Stimulated activated memory B cell treated with anti-CD40 and anti-IgM and Interleukin-4, amounts not matched to agents 10 μg/mL and 1 μg/mL and 100 μg/mL, for 72 hours (primary cell): ENCODE data around the gene IBSP.

Source experiments
- ATAC-seq: fragments of 150-1000 bp; cut with Tn5 transposase; 2 replicates; pipeline ENCODE4 v1.10.0; 2021
- H3K27ac Mint-ChIP-seq: one replicate; pipeline ENCODE4 v1.8.0; 2022; ENCODE audit warnings: mild to moderate bottlenecking, mixed read lengths
- H3K27me3 Mint-ChIP-seq: one replicate; pipeline ENCODE4 v1.8.0; 2022; ENCODE audit warnings: mixed read lengths
- H3K36me3 Mint-ChIP-seq: one replicate; pipeline ENCODE4 v1.8.0; 2022; ENCODE audit warnings: mixed read lengths
- H3K4me1 Mint-ChIP-seq: one replicate; pipeline ENCODE4 v1.8.0; 2022; ENCODE audit warnings: mixed read lengths
- H3K4me3 Mint-ChIP-seq: one replicate; pipeline ENCODE4 v1.8.0; 2022; ENCODE audit warnings: mild to moderate bottlenecking, moderate library complexity, mixed read lengths
- H3K9me3 Mint-ChIP-seq: one replicate; pipeline ENCODE4 v1.8.0; 2022; ENCODE audit warnings: mixed read lengths

The IBSP gene

GRCh38 chr4:87799301-87800113 is at the start of gene IBSP:
IBSP (plus strand) TSS chr4:87799554; CDS start chr4:87802362, 2,808 bp downstream.
- Mint-ChIP-seq H3K36me3 (no peaks in the 10 kb centered on the region), H3K9me3 (no peaks in the 10 kb centered on the region), H3K4me1 (no peaks in the 10 kb centered on the region), H3K27me3 (no peaks in the 10 kb centered on the region), H3K27ac (no peak within 1 kb of the TSS), H3K4me3 (no peak within 1 kb of the TSS)
- no peak for ATAC-seq

- no peaks in the 10 kb centered on the region for H3K36me3 Mint-ChIP-seq
- peaks cover 3% of the 10 kb centered on the region for H3K9me3 Mint-ChIP-seq
- no peaks in the 10 kb centered on the region for H3K4me1 Mint-ChIP-seq
- no peak overlapping the region for H3K27ac Mint-ChIP-seq
- ATAC-seq = no peak
- H3K4me3 Mint-ChIP-seq = no peak overlapping the region
- H3K27me3 Mint-ChIP-seq = no peaks in the 10 kb centered on the region
These were observed 49.5 kb upstream of the IBSP start for GRCh38 chr4:87749883-87750282.

- Mint-ChIP-seq H3K27ac (no peak overlapping the region), H3K27me3 (peaks cover 7% of the 10 kb centered on the region), H3K4me3 (no peak overlapping the region), H3K9me3 (no peaks in the 10 kb centered on the region), H3K36me3 (no peaks in the 10 kb centered on the region), H3K4me1 (no peaks in the 10 kb centered on the region)
- ATAC-seq = no peak
These were observed 41.1 kb upstream of the IBSP start for GRCh38 chr4:87758270-87758669.

- Mint-ChIP-seq H3K4me3 (no peak overlapping the region), H3K27ac (no peak overlapping the region)
- ATAC-seq = no peak
These were observed 37.0 kb upstream of the IBSP start for GRCh38 chr4:87762311-87762710.

GRCh38 chr4:87781569-87781968 is 17.8 kb upstream of the IBSP start:
- H3K27me3 Mint-ChIP-seq = no peaks in the 10 kb centered on the region
- no peak overlapping the region for H3K27ac Mint-ChIP-seq
- no peak for ATAC-seq
- no peaks in the 10 kb centered on the region for H3K4me1 Mint-ChIP-seq
- no peaks in the 10 kb centered on the region for H3K36me3 Mint-ChIP-seq
- no peaks in the 10 kb centered on the region for H3K9me3 Mint-ChIP-seq
- H3K4me3 Mint-ChIP-seq = no peak overlapping the region

More at GRCh38 chr4:87762311-87762710, 37.0 kb upstream of the IBSP start:
- peaks cover 7% of the 10 kb centered on the region for H3K27me3 Mint-ChIP-seq
- H3K4me1 Mint-ChIP-seq = no peaks in the 10 kb centered on the region
- no peaks in the 10 kb centered on the region for H3K36me3 Mint-ChIP-seq
- H3K9me3 Mint-ChIP-seq = peaks cover 5% of the 10 kb centered on the region

- no peak for ATAC-seq
- Mint-ChIP-seq H3K27me3 (no peaks in the 10 kb centered on the region), H3K4me1 (no peaks in the 10 kb centered on the region), H3K27ac (no peak overlapping the region), H3K4me3 (no peak overlapping the region), H3K36me3 (no peaks in the 10 kb centered on the region), H3K9me3 (no peaks in the 10 kb centered on the region)
These were observed 15.6 kb upstream of the IBSP start for GRCh38 chr4:87783781-87784180.

- Mint-ChIP-seq H3K27me3 (no peaks in the 10 kb centered on the region), H3K36me3 (no peaks in the 10 kb centered on the region), H3K27ac (no peak overlapping the region), H3K4me1 (no peaks in the 10 kb centered on the region), H3K4me3 (no peak overlapping the region), H3K9me3 (no peaks in the 10 kb centered on the region)
- ATAC-seq = no peak
These were observed 13.4 kb upstream of the IBSP start for GRCh38 chr4:87785731-87786509.

- no peak overlapping the region for H3K4me3 Mint-ChIP-seq
- H3K4me1 Mint-ChIP-seq = no peaks in the 10 kb centered on the region
- no peaks in the 10 kb centered on the region for H3K9me3 Mint-ChIP-seq
- ATAC-seq = no peak
- H3K27ac Mint-ChIP-seq = no peak overlapping the region
- H3K36me3 Mint-ChIP-seq = no peaks in the 10 kb centered on the region
- no peaks in the 10 kb centered on the region for H3K27me3 Mint-ChIP-seq
These were observed 3.5 kb downstream of the IBSP start for GRCh38 chr4:87802858-87803257.

GRCh38 chr4:87803421-87803820 is 4.1 kb downstream of the IBSP start:
- H3K4me1 Mint-ChIP-seq = no peaks in the 10 kb centered on the region
- H3K36me3 Mint-ChIP-seq = no peaks in the 10 kb centered on the region
- no peaks in the 10 kb centered on the region for H3K9me3 Mint-ChIP-seq
- H3K27me3 Mint-ChIP-seq = no peaks in the 10 kb centered on the region
- no peak for ATAC-seq
- no peak overlapping the region for H3K4me3 Mint-ChIP-seq
- H3K27ac Mint-ChIP-seq = no peak overlapping the region

- Mint-ChIP-seq H3K4me1 (no peaks in the 10 kb centered on the region), H3K9me3 (no peaks in the 10 kb centered on the region), H3K27ac (no peak overlapping the region), H3K36me3 (no peaks in the 10 kb centered on the region), H3K27me3 (no peaks in the 10 kb centered on the region), H3K4me3 (no peak overlapping the region)
- no peak for ATAC-seq
These were observed 5.5 kb downstream of the IBSP start for GRCh38 chr4:87804871-87805270.

GRCh38 chr4:87805971-87806370 is 6.6 kb downstream of the IBSP start:
- no peaks in the 10 kb centered on the region for H3K9me3 Mint-ChIP-seq
- no peaks in the 10 kb centered on the region for H3K4me1 Mint-ChIP-seq
- no peak overlapping the region for H3K27ac Mint-ChIP-seq
- no peak overlapping the region for H3K4me3 Mint-ChIP-seq
- no peaks in the 10 kb centered on the region for H3K27me3 Mint-ChIP-seq
- ATAC-seq = no peak
- no peaks in the 10 kb centered on the region for H3K36me3 Mint-ChIP-seq

- ATAC-seq = no peak
- Mint-ChIP-seq H3K9me3 (peaks cover 4% of the 10 kb centered on the region), H3K27me3 (no peaks in the 10 kb centered on the region), H3K4me3 (no peak overlapping the region), H3K4me1 (no peaks in the 10 kb centered on the region), H3K36me3 (no peaks in the 10 kb centered on the region), H3K27ac (no peak overlapping the region)
These were observed 7.2 kb downstream of the IBSP start for GRCh38 chr4:87806520-87806919.

- peaks cover 4% of the 10 kb centered on the region for H3K9me3 Mint-ChIP-seq
These were observed 8.0 kb downstream of the IBSP start for GRCh38 chr4:87807402-87807801.

GRCh38 chr4:87811977-87812376 is 12.6 kb downstream of the IBSP start:
- H3K9me3 Mint-ChIP-seq = peaks cover 10% of the 10 kb centered on the region
- H3K27me3 Mint-ChIP-seq = no peaks in the 10 kb centered on the region
- no peaks in the 10 kb centered on the region for H3K4me1 Mint-ChIP-seq
- no peak overlapping the region for H3K4me3 Mint-ChIP-seq
- H3K27ac Mint-ChIP-seq = no peak overlapping the region
- no peaks in the 10 kb centered on the region for H3K36me3 Mint-ChIP-seq
- ATAC-seq = no peak

More at GRCh38 chr4:87807402-87807801, 8.0 kb downstream of the IBSP start:
- no peak for ATAC-seq
- no peak overlapping the region for H3K4me3 Mint-ChIP-seq
- no peak overlapping the region for H3K27ac Mint-ChIP-seq
- no peaks in the 10 kb centered on the region for H3K36me3 Mint-ChIP-seq
- H3K4me1 Mint-ChIP-seq = no peaks in the 10 kb centered on the region
- H3K27me3 Mint-ChIP-seq = no peaks in the 10 kb centered on the region

GRCh38 chr4:87819281-87819919 is 20.0 kb downstream of the IBSP start:
- Mint-ChIP-seq H3K27ac (no peak overlapping the region), H3K27me3 (peaks cover 30% of the 10 kb centered on the region), H3K4me1 (no peaks in the 10 kb centered on the region), H3K36me3 (no peaks in the 10 kb centered on the region), H3K4me3 (no peak overlapping the region), H3K9me3 (peaks cover 6% of the 10 kb centered on the region)
- no peak for ATAC-seq
